GM21526 (cell line): ENCODE measurements around the gene MIEN1.
"Not testable (repeated sequence)": the region's sequence is repeated elsewhere in the genome, so short reads cannot be mapped to it uniquely, and the experiment has no call there.

Source experiments
- ATAC-seq: cut with Tn5 transposase; IDR thresholded peaks from one replicate; pipeline ENCODE4 v1.9.1; 2021; ENCODE audit warnings: moderate library complexity; ENCODE audit not compliant: unreplicated experiment, low FRiP score

The MIEN1 gene

DNA sequence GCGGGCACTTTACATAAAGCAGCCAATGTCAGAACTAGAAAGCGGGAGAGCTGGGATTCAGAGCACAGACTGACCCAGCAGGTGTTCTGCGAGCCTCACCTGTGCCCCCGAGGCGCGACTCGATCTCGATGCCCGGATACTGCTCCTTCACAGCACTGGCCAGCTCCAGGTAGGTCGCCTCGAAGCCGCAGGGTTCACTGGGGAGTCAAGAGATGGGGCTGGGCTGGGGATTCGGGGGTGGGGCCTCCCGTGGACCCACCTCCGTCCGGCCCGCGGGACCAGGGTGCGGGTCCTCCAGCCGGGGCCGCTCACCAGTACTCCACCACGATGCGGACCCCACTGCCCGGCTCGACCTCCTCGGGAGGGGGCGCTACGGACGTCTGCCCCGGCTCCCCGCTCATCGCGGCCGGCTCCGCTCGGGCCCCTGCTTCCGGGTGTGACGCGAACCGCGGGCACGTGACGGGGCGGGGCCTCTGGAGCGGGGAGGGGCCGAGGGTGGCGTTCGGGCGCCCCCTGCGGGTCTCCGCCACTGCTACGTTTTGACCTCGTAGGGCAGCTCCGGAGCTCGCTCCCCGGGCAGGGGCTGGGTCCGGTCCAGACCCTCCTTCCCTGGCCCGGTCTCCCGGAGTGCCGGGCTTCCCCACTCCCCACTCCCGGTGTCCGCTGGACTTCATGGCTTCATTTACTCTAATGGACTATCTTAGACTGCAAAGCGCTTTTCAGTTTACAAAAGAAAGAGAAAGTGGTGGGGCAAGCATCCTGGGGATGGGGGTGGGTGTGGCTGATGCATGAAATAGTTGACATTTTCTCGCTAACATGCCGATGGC is at the start of gene MIEN1:
Gene MIEN1, minus strand, starts transcription at position 438 of the 827 bp plus-strand sequence. Its CDS starts 37 bp downstream, at position 401.
- ATAC-seq = peak; percentile 74

GRCh38 chr17:39777534-39778365 is 47.4 kb upstream of the MIEN1 start:
- ATAC-seq = peak; percentile 42

DNA sequence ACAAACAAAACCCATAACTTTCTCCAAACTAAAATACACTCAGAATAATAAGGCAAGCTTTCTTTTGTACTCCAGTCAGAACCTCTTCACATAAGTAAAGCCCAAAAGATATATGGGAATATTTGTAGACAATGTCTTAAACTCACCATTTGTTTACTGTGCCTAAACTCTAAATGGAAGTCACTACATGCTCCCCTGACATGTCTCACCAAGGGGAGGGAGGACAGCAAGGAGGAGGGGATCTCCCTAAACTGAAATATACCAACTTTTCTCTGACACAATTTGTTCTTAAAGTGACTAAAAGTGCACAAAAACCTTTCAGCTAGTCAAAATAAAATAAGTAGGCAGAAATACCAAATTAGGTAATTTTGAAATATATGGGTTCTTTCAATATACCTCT is 45.9 kb upstream of the MIEN1 start:
- no peak for ATAC-seq

DNA sequence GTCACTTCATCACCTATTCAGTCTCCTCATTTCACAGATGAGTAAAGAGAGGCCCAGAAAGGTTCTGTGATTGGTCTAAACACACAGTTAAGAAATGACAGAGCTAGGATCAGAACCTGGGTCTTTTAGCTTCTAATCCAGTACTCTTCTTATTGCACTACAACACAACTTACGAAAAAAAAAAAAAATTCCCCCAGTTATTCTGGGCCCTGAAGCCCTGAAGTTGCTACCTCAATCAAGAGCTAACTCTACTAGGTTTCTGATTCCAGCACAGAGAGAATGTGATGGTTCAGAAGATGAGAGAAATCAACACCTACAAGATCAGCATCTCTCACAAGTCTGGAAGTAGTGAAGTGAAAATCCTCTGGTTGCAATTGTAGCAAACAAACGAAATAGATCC is 44.7 kb upstream of the MIEN1 start:
- no peak for ATAC-seq

DNA sequence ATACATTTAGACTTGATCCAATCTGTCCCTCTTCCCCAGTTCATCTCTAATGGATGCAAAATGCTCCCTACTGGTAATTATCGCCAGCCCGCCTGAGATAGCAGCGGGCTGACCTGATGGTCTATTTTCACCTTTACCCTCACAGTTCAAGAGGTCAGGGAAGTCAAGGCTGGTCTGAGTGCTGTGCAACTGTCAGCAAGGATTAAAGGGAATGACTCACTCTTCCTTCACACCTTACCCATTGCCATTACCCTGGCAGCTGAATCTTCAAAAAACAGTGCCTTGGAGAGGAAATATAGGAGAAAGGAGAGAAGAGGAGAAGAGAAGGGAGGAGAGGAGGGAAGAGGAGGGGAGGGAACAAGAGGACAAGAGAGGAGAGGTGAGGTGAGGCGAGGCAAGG is 43.7 kb upstream of the MIEN1 start:
- ATAC-seq = no peak

- ATAC-seq = no peak
Measured at GRCh38 chr17:39772987-39773934, 42.9 kb upstream of the MIEN1 start.

- ATAC-seq = no peak
Measured at GRCh38 chr17:39772415-39772814, 42.1 kb upstream of the MIEN1 start.

DNA sequence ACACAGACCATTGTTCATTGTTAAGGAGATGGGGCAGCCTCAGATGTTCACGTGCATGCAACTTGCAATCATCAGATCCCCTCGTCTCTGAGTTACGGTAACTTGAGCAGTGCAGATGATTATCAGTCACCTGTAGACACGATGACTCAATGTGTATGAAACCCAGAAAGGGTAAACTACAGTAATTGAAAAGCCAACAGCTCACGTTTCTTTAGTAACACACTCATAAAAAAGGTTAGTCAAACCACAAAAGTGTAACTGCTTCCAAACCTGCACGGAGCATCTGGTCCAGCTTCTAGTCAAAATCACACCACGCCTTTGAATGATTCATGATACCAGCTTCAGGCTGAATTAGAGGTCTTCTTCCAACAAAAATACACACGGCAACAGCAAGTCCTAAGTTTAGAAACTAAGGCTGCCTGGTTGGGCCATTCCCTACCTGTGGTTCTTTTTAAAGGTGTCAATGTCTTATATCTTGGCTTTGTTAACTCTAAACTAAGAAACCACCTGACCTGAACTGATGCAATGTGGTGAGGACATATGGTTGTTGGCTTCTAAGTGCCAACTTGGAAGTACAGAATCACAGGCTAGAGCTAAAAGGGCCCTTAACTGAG is 39.7 kb upstream of the MIEN1 start:
- no peak for ATAC-seq

DNA sequence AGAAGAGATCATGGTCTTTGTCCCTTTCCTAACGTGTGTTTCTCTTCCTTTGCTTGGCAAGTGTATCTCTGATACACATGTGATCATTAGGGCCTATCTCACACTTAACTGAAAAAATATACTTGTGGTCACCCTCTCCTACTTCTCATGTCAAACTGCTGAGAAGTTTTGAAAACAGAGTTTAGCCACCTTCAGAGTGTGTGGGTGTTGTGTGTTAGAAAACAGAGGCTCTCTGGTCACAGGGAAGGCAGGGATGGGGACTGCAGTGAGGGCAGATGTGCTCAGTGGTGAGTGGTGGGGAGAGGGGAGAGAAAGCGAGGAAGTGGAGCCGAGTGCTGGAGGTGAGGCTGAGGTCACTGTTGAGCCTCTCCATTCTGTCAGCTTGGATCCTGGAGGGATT is 36.8 kb upstream of the MIEN1 start:
- no peak for ATAC-seq

GRCh38 chr17:39765766-39766165 is 35.4 kb upstream of the MIEN1 start:
- no peak for ATAC-seq

DNA sequence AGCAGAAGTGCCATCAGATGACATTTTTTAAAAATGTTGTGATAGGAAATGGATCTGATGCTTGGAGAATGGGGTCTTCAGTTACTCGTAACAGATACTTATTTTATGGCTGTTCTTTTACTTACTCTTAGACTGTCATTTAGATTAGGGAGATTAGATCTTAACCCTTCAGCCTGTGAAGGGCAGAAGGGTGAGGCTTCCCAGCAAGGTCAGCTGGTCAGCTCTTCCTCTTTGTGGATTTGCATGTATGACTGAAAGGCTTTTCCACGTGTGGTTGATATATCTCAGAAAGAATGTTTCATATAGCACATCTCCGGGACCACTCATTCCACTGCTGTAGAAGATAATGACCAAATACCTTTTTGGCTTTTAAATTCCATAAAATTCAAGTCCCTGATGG is 34.8 kb upstream of the MIEN1 start:
- no peak for ATAC-seq

DNA sequence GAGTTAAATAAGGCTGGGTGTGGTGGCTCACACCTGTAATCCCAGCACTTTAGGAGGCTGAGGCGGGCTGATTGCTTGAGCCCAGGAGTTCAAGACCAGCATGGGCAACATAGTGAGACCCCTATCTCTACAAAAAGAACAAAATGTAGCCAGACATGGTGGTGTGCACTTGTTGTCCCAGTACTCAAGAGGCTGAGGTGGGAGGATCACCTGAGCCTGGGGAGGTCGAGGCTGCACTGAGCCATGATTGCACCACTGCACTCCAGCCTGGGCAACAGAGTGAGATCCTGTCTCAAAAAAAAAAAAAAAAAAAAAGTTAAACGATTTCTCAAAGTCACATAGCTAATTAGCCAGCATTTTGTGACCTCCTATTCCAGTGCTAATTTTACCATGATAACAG is 33.8 kb upstream of the MIEN1 start:
- not testable (repeated sequence) for ATAC-seq

- ATAC-seq = no peak
Measured at GRCh38 chr17:39763051-39763820, 32.9 kb upstream of the MIEN1 start.

DNA sequence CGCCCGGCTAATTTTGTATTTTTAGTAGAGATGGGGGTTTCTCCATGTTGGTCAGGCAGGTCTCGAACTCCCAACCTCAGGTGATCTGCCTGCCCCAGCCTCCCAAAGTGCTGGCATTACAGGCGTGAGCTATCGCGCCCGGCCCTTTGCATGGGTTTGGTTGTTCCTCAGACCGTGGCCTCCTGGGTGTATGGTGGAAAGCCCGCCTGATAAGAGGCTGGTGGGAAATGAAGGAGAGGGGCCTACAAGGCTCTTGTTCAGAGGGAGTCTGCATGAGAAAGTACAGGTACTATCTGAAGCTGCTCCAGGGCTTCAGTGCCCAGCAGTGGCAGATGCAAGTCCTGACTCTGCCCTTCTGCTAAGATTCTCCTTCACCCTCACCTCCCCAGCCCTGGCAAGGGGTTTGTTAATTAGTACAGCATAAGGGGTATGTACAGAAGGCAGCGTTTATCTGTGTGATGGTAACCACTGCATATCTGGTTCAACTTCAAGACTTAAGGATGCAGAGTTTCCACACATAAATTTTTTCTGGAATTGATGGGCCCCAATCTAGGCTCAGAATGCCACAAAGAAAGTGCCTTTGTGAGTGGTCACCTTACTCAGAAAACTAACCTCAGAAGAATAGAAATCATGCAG is 31.6 kb upstream of the MIEN1 start:
- no peak for ATAC-seq

DNA sequence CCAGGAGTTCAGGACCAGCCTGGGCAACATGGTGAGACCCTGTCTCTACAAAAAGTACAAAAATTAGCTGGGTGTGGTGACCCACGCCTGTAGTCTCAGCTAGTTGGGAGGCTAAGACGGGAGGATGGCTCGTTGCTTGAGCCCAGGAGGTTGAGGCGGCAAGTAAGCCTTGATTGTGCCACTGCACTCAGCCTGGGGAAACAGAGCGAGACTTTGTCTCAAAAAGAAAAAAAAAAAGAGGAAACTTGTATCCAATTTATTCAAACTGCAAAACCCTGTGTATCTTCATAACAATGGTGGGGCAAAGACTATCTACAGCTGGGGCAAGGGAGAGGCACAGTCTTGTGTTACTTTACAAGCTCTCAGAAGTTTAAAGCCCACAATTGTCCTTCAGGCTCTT is 28.9 kb upstream of the MIEN1 start:
- ATAC-seq = no peak

DNA sequence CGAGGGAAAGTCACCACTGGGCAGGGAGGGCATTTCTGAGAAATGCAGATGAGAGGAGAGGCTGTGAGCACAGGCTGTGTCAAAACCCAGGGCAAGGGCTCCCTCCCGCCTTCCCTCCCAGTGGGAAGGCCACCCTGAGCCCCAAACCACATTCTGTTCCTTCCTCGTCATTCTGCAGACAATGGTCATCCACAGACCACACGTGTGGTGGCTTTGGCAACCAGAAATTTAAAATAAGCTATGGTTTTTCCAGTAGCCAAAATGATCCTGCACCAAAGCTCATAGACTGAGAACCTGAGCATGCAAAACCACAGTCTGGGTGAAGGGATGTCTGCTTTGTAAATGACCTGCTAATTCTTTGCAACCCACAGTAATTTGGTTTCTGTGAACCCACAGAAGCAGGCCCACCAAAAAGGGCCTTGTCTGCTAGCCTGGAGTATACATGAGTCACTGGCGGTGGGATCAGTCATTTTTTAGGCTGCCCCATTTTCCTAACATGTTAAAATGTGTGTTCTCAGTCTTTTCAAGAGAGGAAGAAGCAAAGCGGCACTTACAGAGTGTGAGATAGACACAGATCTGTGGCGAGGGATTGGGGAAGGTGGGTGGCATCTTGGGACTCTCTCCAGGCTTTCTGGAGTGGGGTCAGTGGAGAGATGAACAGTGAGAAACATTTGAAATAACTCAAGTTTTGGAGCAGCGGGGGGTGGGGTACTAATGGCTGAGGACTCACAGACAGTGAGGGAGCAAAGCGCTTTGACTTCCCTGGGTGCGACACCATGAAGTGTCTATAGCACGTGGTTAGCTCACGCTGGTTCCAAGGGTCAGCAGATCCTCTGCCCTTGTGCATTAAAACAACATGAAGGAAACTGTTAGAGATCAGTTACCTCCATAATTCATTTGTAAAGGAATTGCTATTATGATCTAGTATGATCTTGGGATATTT is 27.9 kb upstream of the MIEN1 start:
- ATAC-seq = no peak

- ATAC-seq = no peak
Measured at GRCh38 chr17:39757176-39757662, 26.9 kb upstream of the MIEN1 start.
